ENCODE data around the gene PLXND1.

PLXND1 gene

GRCh38 chr3:129599073-129599472 is 7.4 kb downstream of the PLXND1 start:
- DNase-seq = no peak

GRCh38 chr3:129598484-129598883 is 8.0 kb downstream of the PLXND1 start:
- DNase-seq = no peak

- DNase-seq = no peak
Observed at GRCh38 chr3:129598000-129598381, 8.5 kb downstream of the PLXND1 start.

GRCh38 chr3:129597087-129597999 is 9.1 kb downstream of the PLXND1 start:
- DNase-seq = no peak

- no peak for DNase-seq
Observed at GRCh38 chr3:129596194-129597086, 10.0 kb downstream of the PLXND1 start.

- DNase-seq = no peak
Observed at GRCh38 chr3:129595544-129596193, 10.8 kb downstream of the PLXND1 start.

GRCh38 chr3:129594907-129595390 is 11.5 kb downstream of the PLXND1 start:
- DNase-seq = no peak

- no peak for DNase-seq
Observed at GRCh38 chr3:129594409-129594808, 12.1 kb downstream of the PLXND1 start.

- DNase-seq = peak; percentile 54
Observed at GRCh38 chr3:129593595-129594339, 12.7 kb downstream of the PLXND1 start.

GRCh38 chr3:129593230-129593594 is 13.3 kb downstream of the PLXND1 start:
- DNase-seq = no peak

- DNase-seq = no peak
Observed at GRCh38 chr3:129592381-129593131, 13.9 kb downstream of the PLXND1 start.

GRCh38 chr3:129591932-129592331 is 14.5 kb downstream of the PLXND1 start:
- DNase-seq = no peak

- DNase-seq = no peak
Observed at GRCh38 chr3:129590215-129590614, 16.3 kb downstream of the PLXND1 start.

GRCh38 chr3:129587566-129588210 is 18.8 kb downstream of the PLXND1 start:
- no peak for DNase-seq

GRCh38 chr3:129586746-129587430 is 19.6 kb downstream of the PLXND1 start:
- no peak for DNase-seq

GRCh38 chr3:129585949-129586657 is 20.4 kb downstream of the PLXND1 start:
- no peak for DNase-seq

- no peak for DNase-seq
Observed at GRCh38 chr3:129584631-129585030, 21.8 kb downstream of the PLXND1 start.

- DNase-seq = no peak
Observed at GRCh38 chr3:129583289-129583688, 23.2 kb downstream of the PLXND1 start.

GRCh38 chr3:129582799-129583198 is 23.7 kb downstream of the PLXND1 start:
- DNase-seq = no peak

- no peak for DNase-seq
Observed at GRCh38 chr3:129581623-129582022, 24.9 kb downstream of the PLXND1 start.

Data from activated T-cell treated with anti-CD3 and anti-CD28 coated beads, Interleukin-2, amount 50 U/mL, for 1 hour (primary cell).